ENCODE data around the gene ATP6AP2. TPM values are rescaled to one million over a fixed set of nuclear protein-coding genes. Genes with fewer than 3 reads are reported as not detected.

Gene ATP6AP2
- total and polyA plus RNA-seq, 2 donors (not counting 1 experiment from before 2014, with no cell fraction given) = 29.0 to 53.3 TPM

GRCh38 chrX:40550066-40550465, 30.7 kb upstream of the ATP6AP2 start:
- H3K27me3 ChIP-seq (replicated peaks in 1 of 4; ENCODE audit: control extremely low read depth in 1 of 4, control insufficient read depth in 3 of 4, insufficient read depth in 4 of 4, low read length in 3 of 4) = no peaks in the 10 kb centered on the region
- no peaks in the 10 kb centered on the region for H3K79me2 ChIP-seq (ENCODE audit: control insufficient read depth, insufficient read depth, low read length)
- ChIA-PET CTCF (no interaction called here), POLR2A (no interaction called here)
- 49% methylated on average over 6 of the region's 9 CpGs for WGBS (ENCODE audit: insufficient coverage)
- no peak overlapping the region for H3K4me2 ChIP-seq (replicated peaks; ENCODE audit: low read depth, low read length, poor library complexity, severe bottlenecking)
- H3K36me3 ChIP-seq (replicated peaks in 1 of 2; ENCODE audit: control extremely low read depth in 1 of 2, control insufficient read depth in 1 of 2, extremely low read depth in 1 of 2, insufficient read depth in 2 of 2, low read length in 1 of 2) = no peaks in the 10 kb centered on the region
- DNase-seq (no peak), ATAC-seq (ENCODE audit: low read depth) (no peak)
- H3K27me3 Mint-ChIP-seq = no peaks in the 10 kb centered on the region
- no peak overlapping the region for H3K27ac ChIP-seq (ENCODE audit: low read length in 2 of 2)
- H3K4me3 Mint-ChIP-seq = no peak overlapping the region
- TF ChIP-seq CTCF (IDR thresholded peaks at IDR 0.05) = no peak
- TF ChIP-seq EZH2 (IDR thresholded peaks at IDR 0.05; ENCODE audit: borderline replicate concordance, insufficient read depth, low read depth, low read length, poor library complexity, severe bottlenecking) = no peak
- no peaks in the 10 kb centered on the region for H3K9me3 ChIP-seq (ENCODE audit: control extremely low read depth in 1 of 3, control insufficient read depth in 2 of 3, insufficient read depth in 1 of 3, low read length in 2 of 3)
- no peaks in the 10 kb centered on the region for H3K4me1 Mint-ChIP-seq
- no peak overlapping the region for H3K27ac Mint-ChIP-seq
- no peak overlapping the region for H3K4me3 ChIP-seq (ENCODE audit: control extremely low read depth in 1 of 5, extremely low read depth in 1 of 5, insufficient read depth in 1 of 5, low read depth in 2 of 5, low read length in 4 of 5)
- H3K9ac ChIP-seq (ENCODE audit: low read length) = no peak overlapping the region
- no peaks in the 10 kb centered on the region for H3K9me3 Mint-ChIP-seq (ENCODE audit: insufficient read depth)
- H4K20me1 ChIP-seq (ENCODE audit: control insufficient read depth, insufficient read depth, low read length, poor library complexity, severe bottlenecking) = no peaks in the 10 kb centered on the region
- no peaks in the 10 kb centered on the region for H3K4me1 ChIP-seq (ENCODE audit: control insufficient read depth in 2 of 2, insufficient read depth in 2 of 2, low read length in 2 of 2)
- no peak overlapping the region for H2AFZ ChIP-seq (ENCODE audit: insufficient read depth, low read depth, low read length, poor library complexity, severe bottlenecking)
- intact Hi-C loops (cut with micrococcal nuclease) = no loop called here

- H3K4me1 Mint-ChIP-seq = no peaks in the 10 kb centered on the region
- no peak overlapping the region for H3K27ac ChIP-seq (ENCODE audit: low read length in 2 of 2)
- no peak for DNase-seq
- TF ChIP-seq EZH2 (IDR thresholded peaks at IDR 0.05; ENCODE audit: borderline replicate concordance, insufficient read depth, low read depth, low read length, poor library complexity, severe bottlenecking) (no peak), CTCF (IDR thresholded peaks at IDR 0.05) (no peak)
- intact Hi-C loops (cut with micrococcal nuclease) = no loop called here
- no peaks in the 10 kb centered on the region for H4K20me1 ChIP-seq (ENCODE audit: control insufficient read depth, insufficient read depth, low read length, poor library complexity, severe bottlenecking)
- H3K9me3 ChIP-seq (ENCODE audit: control extremely low read depth in 1 of 3, control insufficient read depth in 2 of 3, insufficient read depth in 1 of 3, low read length in 2 of 3) = no peaks in the 10 kb centered on the region
- H3K36me3 ChIP-seq (replicated peaks in 1 of 2; ENCODE audit: control extremely low read depth in 1 of 2, control insufficient read depth in 1 of 2, extremely low read depth in 1 of 2, insufficient read depth in 2 of 2, low read length in 1 of 2) = no peaks in the 10 kb centered on the region
- H3K27me3 ChIP-seq (replicated peaks in 1 of 4; ENCODE audit: control extremely low read depth in 1 of 4, control insufficient read depth in 3 of 4, insufficient read depth in 4 of 4, low read length in 3 of 4) = no peaks in the 10 kb centered on the region
- no peaks in the 10 kb centered on the region for H3K27me3 Mint-ChIP-seq
- H3K4me3 Mint-ChIP-seq = no peak overlapping the region
- H2AFZ ChIP-seq (ENCODE audit: insufficient read depth, low read depth, low read length, poor library complexity, severe bottlenecking) = no peak overlapping the region
- no peaks in the 10 kb centered on the region for H3K9me3 Mint-ChIP-seq (ENCODE audit: insufficient read depth)
- CTCF ChIA-PET = interaction anchor here (1.5 kb wide), 1 partner anchor 99 kb away, joined by 3 read pairs; no protein-coding TSS in a partner anchor
- H3K27ac Mint-ChIP-seq = no peak overlapping the region
- ATAC-seq (ENCODE audit: low read depth) = no peak
- H3K9ac ChIP-seq (ENCODE audit: low read length) = no peak overlapping the region
- H3K4me2 ChIP-seq (replicated peaks; ENCODE audit: low read depth, low read length, poor library complexity, severe bottlenecking) = no peak overlapping the region
- no CpG with 5 or more reads among the region's 5 CpGs for WGBS (ENCODE audit: insufficient coverage)
- no peak overlapping the region for H3K4me3 ChIP-seq (ENCODE audit: control extremely low read depth in 1 of 5, extremely low read depth in 1 of 5, insufficient read depth in 1 of 5, low read depth in 2 of 5, low read length in 4 of 5)
- POLR2A ChIA-PET = no interaction called here
- no peaks in the 10 kb centered on the region for H3K4me1 ChIP-seq (ENCODE audit: control insufficient read depth in 2 of 2, insufficient read depth in 2 of 2, low read length in 2 of 2)
- no peaks in the 10 kb centered on the region for H3K79me2 ChIP-seq (ENCODE audit: control insufficient read depth, insufficient read depth, low read length)
Observed at GRCh38 chrX:40552768-40553167, 28.0 kb upstream of the ATP6AP2 start.

Measured in B cell (primary cell).